IMR-90 (cell line): Measurements from ENCODE around the gene RPLP1. TPM values are rescaled to one million over a fixed set of nuclear protein-coding genes. Genes with fewer than 3 reads are reported as not detected.

Experiments used
- ATAC-seq: fragments of 200-7000 bp; cut with Tn5 transposase; 2 replicates; pipeline ENCODE4 v1.9.1; 2020; ENCODE audit warnings: low read depth, mild to moderate bottlenecking, moderate library complexity
- BruUV-seq: library from RNA; stranded (reverse); fragments of 400-500 nt; replicated peaks from 2 replicates; lab custom pipeline; 2021; lab: Mats Ljungman, UMichigan
- CTCF ChIA-PET: fragments of 300-600 bp; formaldehyde crosslinking; extraction: SDS; loops from one replicate; lab custom pipeline; 2021; ENCODE audit warnings: antibody characterized with exemption; lab: Yijun Ruan, JAX
- POLR2A ChIA-PET: fragments of 300-600 bp; sonication (Branson Sonifier 250); formaldehyde crosslinking; loops from one replicate; lab custom pipeline; 2022; ENCODE audit warnings: antibody characterized with exemption; ENCODE audit not compliant: unreplicated experiment; lab: Charles Lee
- DNase-seq: peaks from one replicate; pipeline ENCODE4 v3.0.0; 2013
- H2AFZ ChIP-seq: replicated peaks from 2 replicates; pipeline ENCODE3; 2013; ENCODE audit warnings: low read length, mild to moderate bottlenecking; ENCODE audit not compliant: poor library complexity
- H2AK5ac ChIP-seq: 2 replicates; pipeline ENCODE4 v1.6.1; 2013; ENCODE audit warnings: low read depth, low read length, inconsistent platforms
- H2AK9ac ChIP-seq: replicated peaks from 2 replicates; pipeline ENCODE3; 2013; ENCODE audit warnings: mild to moderate bottlenecking, low read depth, low read length, moderate library complexity; ENCODE audit not compliant: poor library complexity
- H2BK120ac ChIP-seq: 2 replicates; pipeline ENCODE4 v1.6.1; 2013; ENCODE audit warnings: low read depth, low read length, inconsistent platforms
- H2BK15ac ChIP-seq: 3 replicates; pipeline ENCODE4 v1.6.1; 2013; ENCODE audit warnings: low read depth, low read length, inconsistent platforms
- H2BK20ac ChIP-seq: 2 replicates; pipeline ENCODE4 v1.6.1; 2013; ENCODE audit warnings: low read depth, mild to moderate bottlenecking, inconsistent platforms, low read length, moderate library complexity
- H2BK5ac ChIP-seq: 2 replicates; pipeline ENCODE4 v1.6.1; 2013; ENCODE audit warnings: mild to moderate bottlenecking, low read depth, low read length, inconsistent platforms; ENCODE audit not compliant: poor library complexity, severe bottlenecking
- H3K14ac ChIP-seq: replicated peaks from 2 replicates; pipeline ENCODE4 v1.6.1; 2013; ENCODE audit warnings: low read depth, low read length, inconsistent platforms
- H3K18ac ChIP-seq: 2 replicates; pipeline ENCODE4 v1.6.1; 2013; ENCODE audit warnings: low read depth, low read length, control low read depth
- H3K23ac ChIP-seq: 2 replicates; pipeline ENCODE4 v1.6.1; 2013; ENCODE audit warnings: low read depth, low read length, inconsistent platforms
- H3K27ac ChIP-seq: 2 replicates; pipeline ENCODE4 v1.5.1; 2013; ENCODE audit warnings: mild to moderate bottlenecking, control low read depth, low read length; ENCODE audit not compliant: insufficient read depth
- H3K27me3 ChIP-seq: 2 replicates; pipeline ENCODE4 v1.6.1; 2013; ENCODE audit warnings: low read length; ENCODE audit not compliant: control insufficient read depth, insufficient read depth
- H3K36me3 ChIP-seq: 2 replicates; pipeline ENCODE4 v1.6.1; 2013; ENCODE audit warnings: low read length, mixed read lengths; ENCODE audit not compliant: control insufficient read depth, insufficient read depth
- H3K4ac ChIP-seq: 2 replicates; pipeline ENCODE4 v1.6.1; 2013; ENCODE audit warnings: low read depth, low read length, inconsistent platforms
- H3K4me1 ChIP-seq: 2 replicates; pipeline ENCODE4 v1.6.1; 2013; ENCODE audit warnings: low read length, mixed read lengths; ENCODE audit not compliant: control insufficient read depth, insufficient read depth
- H3K4me2 ChIP-seq: 2 replicates; pipeline ENCODE4 v1.6.1; 2013; ENCODE audit warnings: low read depth, mild to moderate bottlenecking, control low read depth, low read length, moderate library complexity
- H3K4me3 ChIP-seq: 2 replicates; pipeline ENCODE4 v1.5.1; 2013; ENCODE audit warnings: low read depth, mild to moderate bottlenecking, control low read depth, low read length, moderate library complexity; ENCODE audit not compliant: insufficient read depth
- H3K56ac ChIP-seq: 2 replicates; pipeline ENCODE4 v1.6.1; 2013; ENCODE audit warnings: low read length, inconsistent platforms; ENCODE audit not compliant: insufficient read depth; ENCODE audit errors: extremely low read depth
- H3K79me1 ChIP-seq, 2 experiments: 2 replicates each; pipeline ENCODE4 v1.6.1; 2013; ENCODE audit warnings: low read length in 2 of 2, inconsistent platforms in 1 of 2, low read depth in 1 of 2
- H3K9ac ChIP-seq: 2 replicates; pipeline ENCODE4 v1.6.1; 2013; ENCODE audit warnings: low read depth, low read length, control low read depth
- H3K9me1 ChIP-seq: 2 replicates; pipeline ENCODE4 v1.6.1; 2013; ENCODE audit warnings: low read length, inconsistent platforms; ENCODE audit not compliant: insufficient read depth
- H3K9me3 ChIP-seq: 2 replicates; pipeline ENCODE4 v1.6.1; 2013; ENCODE audit warnings: low read length; ENCODE audit not compliant: control insufficient read depth, insufficient read depth
- H4K20me1 ChIP-seq: 2 replicates; pipeline ENCODE4 v1.6.1; 2013; ENCODE audit warnings: low read length, inconsistent platforms; ENCODE audit not compliant: insufficient read depth
- H4K5ac ChIP-seq: 2 replicates; pipeline ENCODE4 v1.6.1; 2013; ENCODE audit warnings: mild to moderate bottlenecking, low read depth, low read length, control low read depth
- H4K8ac ChIP-seq, 2 experiments: 2 replicates each; pipeline ENCODE4 v1.6.1; 2013; ENCODE audit warnings: low read depth in 2 of 2, low read length in 2 of 2, control low read depth in 1 of 2, inconsistent platforms in 1 of 2
- H4K91ac ChIP-seq: 2 replicates; pipeline ENCODE4 v1.6.1; 2013; ENCODE audit warnings: low read depth, low read length, inconsistent platforms; ENCODE audit not compliant: insufficient read depth
- BHLHE40 ChIP-seq: fragments of 150-350 bp; IDR thresholded peaks from 2 replicates; pipeline ENCODE4 v1.6.1; 2016; ENCODE audit warnings: mild to moderate bottlenecking, low read depth, low read length
- CEBPB ChIP-seq: IDR thresholded peaks from 2 replicates; pipeline ENCODE4 v1.6.1; 2012; ENCODE audit warnings: low read depth, low read length, improper control_type of control experiment
- CHD1 ChIP-seq: IDR thresholded peaks from 2 replicates; pipeline ENCODE4 v1.6.1; 2012; ENCODE audit warnings: low read depth, low read length, improper control_type of control experiment
- FOS ChIP-seq: fragments of 150-350 bp; IDR thresholded peaks from 2 replicates; pipeline ENCODE4 v1.6.1; 2016; ENCODE audit warnings: low read depth, low read length
- MAZ ChIP-seq: IDR thresholded peaks from 2 replicates; pipeline ENCODE4 v1.6.1; 2012; ENCODE audit warnings: low read depth, mild to moderate bottlenecking, low read length, improper control_type of control experiment, moderate library complexity, borderline replicate concordance
- MXI1 ChIP-seq: IDR thresholded peaks from 2 replicates; pipeline ENCODE4 v1.6.1; 2012; ENCODE audit warnings: low read depth, mild to moderate bottlenecking, low read length, moderate library complexity, borderline replicate concordance
- NFE2L2 ChIP-seq: fragments of 150-350 bp; IDR thresholded peaks from 2 replicates; pipeline ENCODE4 v1.6.1; 2016; ENCODE audit warnings: low read depth, mild to moderate bottlenecking, low read length
- RAD21 ChIP-seq: IDR thresholded peaks from 2 replicates; pipeline ENCODE4 v1.6.1; 2012; ENCODE audit warnings: low read length, improper control_type of control experiment
- RFX5 ChIP-seq: IDR thresholded peaks from 2 replicates; pipeline ENCODE4 v1.8.0; 2012; ENCODE audit warnings: low read depth, mild to moderate bottlenecking, low read length, moderate library complexity
- WGBS, 2 experiments: methylation state at CpG; one replicate each; pipeline versions ENCODE4 v1.1.5 to v1.1.7; 2013; ENCODE audit warnings: missing lambda C conversion rate in 2 of 2; ENCODE audit not compliant: insufficient read length in 1 of 2; ENCODE audit errors: extremely low coverage in 2 of 2; 5-methylcytosine and 5-hydroxymethylcytosine counted together
- dilution Hi-C: fragments of 300-500 bp; cut with HindIII; formaldehyde crosslinking; loops from one replicate; pipeline ENCODE4 v1.14.3; 2018; ENCODE audit warnings: low sequenced_read_pairs; ENCODE audit not compliant: unreplicated experiment
- in situ Hi-C: fragments of 300-500 bp; cut with MboI; formaldehyde crosslinking; loops from 3 replicates; pipeline ENCODE4 v1.14.3; 2019; ENCODE audit warnings: low sequenced_read_pairs, inconsistent platforms, mixed read lengths
- intact Hi-C: fragments of 100-400 bp; cut with micrococcal nuclease; formaldehyde crosslinking; loops from 2 replicates; pipeline ENCODE4 v1.10.0; 2022
- polyA plus RNA-seq, 3 experiments: library from polyadenylated mRNA; depleted of rRNA; stranded (reverse); fragments of >200 nt; gene quantifications; 2 replicates each; pipeline ENCODE4 v1.2.3, GENCODE V29; 2012; ENCODE audit warnings: low replicate concordance in 1 of 3
- total RNA-seq: library from RNA; depleted of rRNA; stranded (reverse); fragments of >200 nt; gene quantifications from 2 replicates; pipeline ENCODE4 v1.2.3, GENCODE V29; 2012
- TF ChIP-seq, protein P1 (sequence below): conservative IDR thresholded peaks from 2 replicates; pipeline ENCODE4 v1.5.1; 2012; ENCODE audit warnings: mild to moderate bottlenecking, low read depth, low read length, improper control_type of control experiment
- TF ChIP-seq, protein P2 (sequence below): fragments of 150-350 bp; IDR thresholded peaks from 2 replicates; pipeline ENCODE4 v1.6.1; 2016; ENCODE audit warnings: low read depth, mild to moderate bottlenecking, low read length, moderate library complexity, borderline replicate concordance

Gene RPLP1
- total and polyA plus RNA-seq, 2 of the 4 experiments (the other 2 are of a cell fraction) = 97.0 to 1,440 TPM

DNA sequence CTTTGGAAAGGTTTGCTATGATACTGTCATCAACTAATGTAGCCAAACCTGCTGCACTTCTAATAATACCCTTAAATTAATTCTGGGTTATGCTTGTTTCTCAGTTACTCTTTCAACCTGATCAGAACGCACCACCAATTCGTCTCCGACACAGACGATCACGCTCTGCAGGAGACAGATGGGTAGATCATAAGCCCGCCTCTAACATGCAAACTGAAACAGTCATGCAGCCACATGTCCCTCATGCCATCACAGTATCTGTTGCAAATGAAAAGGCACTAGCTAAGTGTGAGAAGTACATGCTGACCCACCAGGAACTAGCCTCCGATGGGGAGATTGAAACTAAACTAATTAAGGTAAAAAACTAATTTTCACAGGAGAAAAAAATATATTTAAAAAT lies 7.9 kb upstream of the RPLP1 start:
- BruUV-seq = no TSS peak
- no peak overlapping the region for H4K91ac ChIP-seq
- no peak overlapping the region for H3K14ac ChIP-seq
- H3K23ac ChIP-seq = no peak overlapping the region
- ATAC-seq (no peak), DNase-seq (no peak)
- POLR2A ChIA-PET = no interaction called here
- dilution Hi-C loops = no loop called here
- no peak overlapping the region for H2AFZ ChIP-seq
- no peak overlapping the region for H4K5ac ChIP-seq
- H3K18ac ChIP-seq = no peak overlapping the region
- no CpG with 5 or more reads among the region's 7 CpGs for WGBS, 2 experiments
- H3K9me3 ChIP-seq = no peaks in the 10 kb centered on the region
- in situ Hi-C loops = no loop called here
- H3K4ac ChIP-seq = no peak overlapping the region
- CTCF ChIA-PET = interaction anchor here (1.0 kb wide), 1 partner anchor 18 kb away, joined by 3 read pairs; no protein-coding TSS in a partner anchor
- no peak overlapping the region for H2BK15ac ChIP-seq
- H4K8ac ChIP-seq = 0 out of 4 replicates have a peak overlapping the region, but pooled peaks of 1 of the 2 experiments have one; percentile 3
- H2AK5ac ChIP-seq = no peak overlapping the region
- H2BK120ac ChIP-seq = no peak overlapping the region
- H3K56ac ChIP-seq = no peak overlapping the region
- H3K27me3 ChIP-seq = no peaks in the 10 kb centered on the region
- TF ChIP-seq CEBPB = no peak
- TF ChIP-seq RAD21 = no peak
- no peak for TF ChIP-seq NFE2L2
- TF ChIP-seq, protein P1, sequence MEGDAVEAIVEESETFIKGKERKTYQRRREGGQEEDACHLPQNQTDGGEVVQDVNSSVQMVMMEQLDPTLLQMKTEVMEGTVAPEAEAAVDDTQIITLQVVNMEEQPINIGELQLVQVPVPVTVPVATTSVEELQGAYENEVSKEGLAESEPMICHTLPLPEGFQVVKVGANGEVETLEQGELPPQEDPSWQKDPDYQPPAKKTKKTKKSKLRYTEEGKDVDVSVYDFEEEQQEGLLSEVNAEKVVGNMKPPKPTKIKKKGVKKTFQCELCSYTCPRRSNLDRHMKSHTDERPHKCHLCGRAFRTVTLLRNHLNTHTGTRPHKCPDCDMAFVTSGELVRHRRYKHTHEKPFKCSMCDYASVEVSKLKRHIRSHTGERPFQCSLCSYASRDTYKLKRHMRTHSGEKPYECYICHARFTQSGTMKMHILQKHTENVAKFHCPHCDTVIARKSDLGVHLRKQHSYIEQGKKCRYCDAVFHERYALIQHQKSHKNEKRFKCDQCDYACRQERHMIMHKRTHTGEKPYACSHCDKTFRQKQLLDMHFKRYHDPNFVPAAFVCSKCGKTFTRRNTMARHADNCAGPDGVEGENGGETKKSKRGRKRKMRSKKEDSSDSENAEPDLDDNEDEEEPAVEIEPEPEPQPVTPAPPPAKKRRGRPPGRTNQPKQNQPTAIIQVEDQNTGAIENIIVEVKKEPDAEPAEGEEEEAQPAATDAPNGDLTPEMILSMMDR = no peak
- no peak for TF ChIP-seq MXI1
- TF ChIP-seq, protein P2, sequence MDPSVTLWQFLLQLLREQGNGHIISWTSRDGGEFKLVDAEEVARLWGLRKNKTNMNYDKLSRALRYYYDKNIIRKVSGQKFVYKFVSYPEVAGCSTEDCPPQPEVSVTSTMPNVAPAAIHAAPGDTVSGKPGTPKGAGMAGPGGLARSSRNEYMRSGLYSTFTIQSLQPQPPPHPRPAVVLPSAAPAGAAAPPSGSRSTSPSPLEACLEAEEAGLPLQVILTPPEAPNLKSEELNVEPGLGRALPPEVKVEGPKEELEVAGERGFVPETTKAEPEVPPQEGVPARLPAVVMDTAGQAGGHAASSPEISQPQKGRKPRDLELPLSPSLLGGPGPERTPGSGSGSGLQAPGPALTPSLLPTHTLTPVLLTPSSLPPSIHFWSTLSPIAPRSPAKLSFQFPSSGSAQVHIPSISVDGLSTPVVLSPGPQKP = no peak
- TF ChIP-seq RFX5 = no peak
- TF ChIP-seq CHD1 = no peak
- no peak for TF ChIP-seq FOS
- TF ChIP-seq MAZ = no peak
- TF ChIP-seq BHLHE40 = no peak
- intact Hi-C loops = no loop called here
- peaks cover 5% of the 10 kb centered on the region for H3K9me1 ChIP-seq
- no peak overlapping the region for H2BK5ac ChIP-seq
- H2BK20ac ChIP-seq = no peak overlapping the region
- H3K4me1 ChIP-seq = no peaks in the 10 kb centered on the region
- H2AK9ac ChIP-seq = no peak overlapping the region
- H3K79me1 ChIP-seq = peaks cover 11 to 34% of the 10 kb centered on the region in 2 experiments
- H3K27ac ChIP-seq = no peak overlapping the region
- H3K9ac ChIP-seq = no peak overlapping the region
- no peak overlapping the region for H3K4me2 ChIP-seq
- no peaks in the 10 kb centered on the region for H4K20me1 ChIP-seq
- H3K36me3 ChIP-seq = peaks cover 6% of the 10 kb centered on the region; the same call in 1 of the 2 replicates
- no peak overlapping the region for H3K4me3 ChIP-seq
